ENCODE measurements around the gene GRID2.

- TF ChIP-seq, protein P1, sequence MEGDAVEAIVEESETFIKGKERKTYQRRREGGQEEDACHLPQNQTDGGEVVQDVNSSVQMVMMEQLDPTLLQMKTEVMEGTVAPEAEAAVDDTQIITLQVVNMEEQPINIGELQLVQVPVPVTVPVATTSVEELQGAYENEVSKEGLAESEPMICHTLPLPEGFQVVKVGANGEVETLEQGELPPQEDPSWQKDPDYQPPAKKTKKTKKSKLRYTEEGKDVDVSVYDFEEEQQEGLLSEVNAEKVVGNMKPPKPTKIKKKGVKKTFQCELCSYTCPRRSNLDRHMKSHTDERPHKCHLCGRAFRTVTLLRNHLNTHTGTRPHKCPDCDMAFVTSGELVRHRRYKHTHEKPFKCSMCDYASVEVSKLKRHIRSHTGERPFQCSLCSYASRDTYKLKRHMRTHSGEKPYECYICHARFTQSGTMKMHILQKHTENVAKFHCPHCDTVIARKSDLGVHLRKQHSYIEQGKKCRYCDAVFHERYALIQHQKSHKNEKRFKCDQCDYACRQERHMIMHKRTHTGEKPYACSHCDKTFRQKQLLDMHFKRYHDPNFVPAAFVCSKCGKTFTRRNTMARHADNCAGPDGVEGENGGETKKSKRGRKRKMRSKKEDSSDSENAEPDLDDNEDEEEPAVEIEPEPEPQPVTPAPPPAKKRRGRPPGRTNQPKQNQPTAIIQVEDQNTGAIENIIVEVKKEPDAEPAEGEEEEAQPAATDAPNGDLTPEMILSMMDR (IDR thresholded peaks at IDR 0.05): no peak
- TF ChIP-seq POLR2A (IDR thresholded peaks at IDR 0.05): no peak
These were observed 1444.9 kb downstream of the GRID2 start for GRCh38 chr4:93748373-93749291.
